HG03442 (cell line): Measurements from ENCODE around the gene ZNF618.

Experiments used
- ATAC-seq: cut with Tn5 transposase; IDR thresholded peaks from one replicate; pipeline ENCODE4 v1.9.1; 2021; ENCODE audit warnings: mild to moderate bottlenecking, moderate library complexity; ENCODE audit not compliant: unreplicated experiment

The ZNF618 gene

DNA sequence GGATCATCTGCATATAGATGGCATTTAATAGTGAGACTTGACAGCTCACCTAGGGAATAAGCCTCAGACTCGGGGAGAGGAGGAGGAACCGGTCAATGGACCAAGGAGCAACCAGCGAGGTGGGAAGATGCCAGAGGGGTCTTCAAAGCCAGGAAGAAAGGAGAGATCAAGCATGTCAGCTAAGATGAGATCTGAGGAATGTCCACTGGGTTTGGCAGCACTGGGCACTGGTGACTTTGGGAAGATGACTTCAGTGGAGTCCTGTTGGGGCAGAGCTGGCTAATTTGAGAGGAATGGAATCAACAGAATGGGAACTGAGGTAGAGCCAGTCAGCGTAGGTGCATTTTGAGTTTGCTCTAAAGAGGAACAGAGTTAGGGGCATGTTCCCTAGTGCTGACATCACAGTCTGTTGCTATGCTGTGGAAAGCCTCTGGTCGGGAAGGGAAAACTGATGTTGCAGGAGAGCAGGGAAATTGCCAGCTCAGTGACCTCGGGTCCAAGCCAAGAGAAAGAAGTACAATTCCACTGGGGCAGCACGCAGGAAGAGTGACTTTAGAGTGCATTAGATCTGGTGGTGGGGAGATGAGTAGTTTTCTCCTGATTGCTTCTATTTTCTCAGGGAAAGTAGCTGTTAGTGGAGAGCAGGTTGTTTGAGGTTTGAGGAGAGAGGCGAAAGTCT lies 56.9 kb downstream of the ZNF618 start:
- ATAC-seq = no peak

DNA sequence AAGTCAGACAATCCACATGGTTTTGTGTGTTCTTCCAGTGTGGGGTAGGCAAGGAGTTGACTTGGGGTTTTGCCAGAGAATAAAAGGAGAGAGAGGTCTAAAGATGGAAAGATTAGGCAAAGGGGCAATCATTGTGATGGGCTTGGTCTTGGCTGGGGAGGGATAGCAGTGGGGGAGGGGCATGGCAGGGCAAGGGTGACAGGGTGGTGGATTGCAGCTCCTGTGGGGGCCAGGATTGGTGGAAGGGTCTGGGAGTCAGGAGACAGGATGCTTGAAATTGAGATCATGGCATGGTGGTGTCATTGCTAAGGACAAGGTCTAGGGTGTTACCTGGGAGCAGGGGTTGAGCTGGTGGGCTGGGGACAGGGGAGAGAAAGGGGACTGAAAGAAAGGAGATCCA lies 57.6 kb downstream of the ZNF618 start:
- ATAC-seq = no peak

DNA sequence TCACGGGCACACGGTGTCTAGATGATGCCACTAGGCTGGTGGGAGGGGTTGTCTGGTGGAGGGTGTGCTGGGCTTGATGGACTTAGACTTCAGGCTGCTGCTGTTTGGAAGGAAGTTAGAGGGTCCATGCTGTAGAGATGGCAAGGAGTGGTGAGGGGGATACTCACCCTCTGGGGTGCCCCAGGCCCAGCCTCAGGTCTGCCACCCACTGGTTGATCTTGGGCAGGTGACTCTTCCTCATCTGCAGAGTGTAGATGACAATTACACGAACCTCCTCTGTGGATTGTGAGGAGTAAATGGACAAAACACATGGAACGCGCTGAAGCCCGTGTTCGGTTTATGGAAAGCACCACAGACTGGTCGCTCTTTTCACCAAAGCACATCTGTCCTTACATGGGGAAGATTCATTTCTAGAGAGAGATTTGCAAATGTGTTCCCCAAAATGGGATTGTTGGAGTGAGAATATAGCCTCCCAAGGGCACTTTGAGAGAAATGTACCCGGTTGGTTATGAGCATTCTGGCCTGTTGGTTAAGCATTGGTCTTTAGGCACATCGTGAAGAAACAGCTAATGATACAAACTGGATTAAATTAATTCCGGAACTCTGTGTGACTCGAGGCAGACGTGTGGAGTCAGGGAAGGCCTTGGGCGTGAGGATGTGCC lies 58.2 kb downstream of the ZNF618 start:
- ATAC-seq = no peak

DNA sequence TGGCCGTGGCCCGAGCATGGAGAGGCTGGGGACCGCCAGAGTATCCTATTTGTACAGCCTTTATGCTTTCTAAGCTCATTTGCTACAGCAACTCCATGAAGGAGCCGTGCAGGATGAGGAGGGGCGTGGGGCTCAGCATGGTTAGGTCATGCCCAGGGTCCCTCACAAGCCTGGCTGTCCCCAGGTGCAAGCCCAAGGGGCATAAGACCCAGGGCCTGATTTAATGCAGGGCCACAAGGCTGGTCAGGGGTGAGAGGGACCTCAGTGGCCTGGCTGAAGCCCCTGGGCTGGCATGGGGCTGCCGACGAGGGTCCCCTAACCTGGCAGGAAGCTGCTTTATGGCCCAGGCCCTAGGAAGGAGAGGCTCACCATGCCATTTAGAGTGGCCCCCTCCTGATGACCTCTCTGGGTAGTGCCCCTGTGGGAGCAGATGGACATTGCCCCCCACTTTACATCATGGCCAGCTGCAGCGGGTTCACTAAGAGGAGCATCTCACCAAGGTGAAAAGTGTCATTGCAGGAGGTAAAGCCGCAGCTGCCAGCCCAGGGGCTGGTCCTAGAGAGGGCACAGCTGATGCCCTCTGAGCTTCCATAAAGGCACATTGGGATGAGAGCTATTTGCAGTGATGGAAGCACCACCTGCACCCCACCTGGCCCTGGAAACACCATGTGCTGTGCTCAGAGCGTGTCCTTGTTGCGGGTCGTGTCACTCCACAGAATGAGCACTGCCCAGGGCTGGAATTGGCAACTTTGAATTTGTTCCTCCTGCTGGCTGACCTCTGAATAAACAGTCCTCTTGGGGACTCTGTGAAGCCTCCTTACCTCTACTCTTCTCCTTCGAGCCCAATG lies 58.9 kb downstream of the ZNF618 start:
- no peak for ATAC-seq

DNA sequence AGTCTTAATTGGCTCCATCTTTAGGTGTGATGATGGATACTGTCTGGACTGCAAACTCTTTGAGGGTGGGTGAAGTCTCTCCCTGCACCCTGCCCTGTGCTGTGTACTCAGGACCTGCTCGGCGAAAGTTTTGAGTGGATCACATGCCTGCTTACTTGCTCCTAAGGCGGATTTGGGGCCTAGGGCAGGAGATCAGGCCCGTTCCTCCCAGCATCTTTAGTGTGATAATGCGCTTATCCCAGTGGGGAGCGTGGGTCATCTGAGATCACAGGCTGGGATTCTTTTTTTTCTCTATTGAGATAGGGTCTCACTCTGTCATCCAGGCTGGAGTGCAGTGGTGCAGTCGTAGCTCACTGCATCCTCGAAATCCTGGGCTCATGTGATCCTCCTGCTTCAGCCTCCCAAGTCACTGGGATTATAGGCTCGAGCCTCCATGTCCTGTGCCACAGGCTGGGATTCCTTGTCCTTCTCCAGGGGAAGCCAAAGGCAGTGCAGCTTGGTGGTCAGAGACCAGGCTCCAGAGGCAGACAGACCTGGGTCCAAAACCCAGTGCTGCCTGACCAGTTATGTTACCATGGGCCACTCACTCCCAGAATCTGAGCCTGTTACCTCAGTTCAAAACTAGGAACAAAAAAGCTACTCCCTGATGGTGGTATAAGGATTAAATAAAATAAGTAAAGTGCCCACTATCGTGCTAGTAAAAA lies 59.7 kb downstream of the ZNF618 start:
- ATAC-seq = no peak

DNA sequence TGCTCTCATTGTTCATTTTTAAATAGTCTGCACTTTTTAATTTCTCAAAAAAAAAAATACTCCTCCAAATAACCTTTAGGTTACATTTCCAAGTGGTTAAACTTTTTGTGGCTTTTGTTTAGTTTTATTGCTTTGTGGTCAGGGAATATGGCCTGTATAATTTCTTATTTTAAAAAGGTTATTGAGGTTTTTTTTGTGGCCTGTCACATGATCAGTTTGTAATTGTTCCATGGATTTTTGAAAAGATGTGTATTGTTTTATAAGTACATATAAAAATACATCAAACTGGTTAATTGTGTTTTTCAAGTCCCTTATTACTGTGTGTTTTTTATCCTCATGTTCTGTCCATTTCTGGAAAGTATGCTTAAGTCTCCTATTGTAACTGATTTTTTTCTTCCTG lies 64.0 kb downstream of the ZNF618 start:
- ATAC-seq = no peak

DNA sequence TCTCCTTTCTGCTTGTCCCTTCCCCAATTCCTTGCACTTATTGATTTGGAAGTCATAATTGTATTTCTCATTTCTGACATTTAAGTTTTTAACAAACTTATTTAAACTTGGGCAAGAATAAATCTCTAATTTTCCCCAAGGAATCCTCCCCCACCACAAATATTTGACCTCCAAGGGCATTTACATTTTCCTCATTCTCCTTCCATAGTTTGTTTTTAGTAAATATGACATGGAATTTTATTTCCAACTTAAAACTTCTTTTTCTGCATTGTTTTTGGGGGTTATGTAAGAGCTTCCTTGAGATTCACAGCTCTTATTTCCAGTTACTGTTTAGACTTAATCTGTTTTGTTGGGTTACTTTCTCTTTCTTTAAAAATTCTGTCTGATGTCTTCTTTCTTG lies 64.9 kb downstream of the ZNF618 start:
- no peak for ATAC-seq

DNA sequence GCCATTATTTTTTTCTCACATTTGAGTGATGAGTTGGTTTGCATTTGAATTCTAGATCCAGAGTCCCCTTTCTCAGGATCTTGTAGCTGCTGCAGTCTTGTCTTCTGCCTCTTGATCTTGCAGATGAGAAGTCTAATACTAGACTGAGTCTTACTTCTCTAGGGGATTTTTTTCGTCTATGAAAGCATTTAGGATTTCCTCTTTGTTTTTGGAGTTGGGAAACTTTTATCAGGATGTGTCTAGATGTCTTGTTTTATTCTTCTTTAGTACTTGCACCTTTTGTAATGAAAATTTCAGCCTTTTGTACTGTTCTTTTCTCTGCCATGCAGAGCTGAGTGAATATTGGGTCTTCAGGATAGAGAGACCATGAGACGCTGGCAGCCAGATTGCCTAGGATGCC lies 65.4 kb downstream of the ZNF618 start:
- ATAC-seq = no peak

DNA sequence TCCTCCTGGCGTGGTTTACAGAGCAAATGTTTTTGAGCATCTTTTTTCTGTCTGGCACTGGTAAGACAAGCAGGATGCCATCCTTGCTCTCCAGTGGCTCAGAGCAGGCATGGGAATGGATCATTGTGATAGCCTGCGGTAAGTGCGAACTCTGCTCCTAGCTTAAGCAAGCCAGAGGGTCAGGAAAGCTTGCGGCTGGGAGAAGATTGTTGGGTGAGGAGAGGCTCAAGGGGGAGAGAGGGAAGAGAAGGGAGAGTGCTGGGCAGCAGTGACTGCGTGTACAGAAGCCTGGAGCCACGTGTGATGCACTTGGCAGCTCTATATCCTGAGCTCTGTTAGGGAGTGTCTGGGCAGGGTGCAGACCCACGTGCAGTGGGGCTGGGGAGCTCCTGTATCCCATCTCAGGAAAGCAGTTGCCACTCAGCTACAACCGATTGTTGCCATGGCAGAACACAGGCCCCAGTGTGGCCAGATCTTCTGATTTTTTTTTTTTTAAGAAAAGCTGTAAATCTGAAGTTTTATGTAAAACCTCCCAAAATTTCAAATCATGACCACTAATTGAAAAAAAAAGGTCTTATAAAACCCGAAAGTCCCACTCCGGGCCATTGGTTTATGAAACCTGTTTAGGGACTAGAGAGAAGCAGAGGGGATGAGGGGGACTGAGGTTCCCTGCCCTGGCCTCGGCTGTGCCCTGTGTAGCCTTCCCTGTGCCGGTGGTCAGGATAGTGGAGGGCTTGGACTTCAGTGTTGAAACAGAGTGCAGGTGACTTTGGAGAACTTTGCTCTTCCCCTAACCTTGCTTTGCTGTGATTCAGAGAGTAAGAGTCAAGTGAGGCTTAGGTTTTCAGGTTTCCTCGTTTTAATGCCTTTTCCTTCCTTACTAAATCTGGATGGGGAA lies 67.3 kb downstream of the ZNF618 start:
- ATAC-seq = no peak

DNA sequence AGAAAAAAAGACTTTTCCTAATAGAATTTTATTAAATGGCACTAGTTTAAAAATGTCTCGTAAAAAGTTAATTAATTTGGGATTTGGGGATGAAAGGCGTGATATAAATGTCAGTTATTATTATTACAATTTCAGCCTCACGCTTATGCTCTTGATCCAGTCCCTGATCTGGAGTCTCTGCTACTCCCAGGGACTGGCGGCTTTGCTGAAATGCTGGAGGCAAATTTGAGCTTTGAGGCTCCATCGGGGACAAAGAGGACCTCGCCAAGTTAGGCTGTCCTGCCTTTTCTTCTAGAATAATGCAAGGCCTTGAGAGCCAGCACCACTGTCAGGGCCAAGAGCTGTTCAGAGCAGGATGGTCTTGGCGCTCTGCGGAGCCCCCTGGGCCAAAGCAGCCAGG lies 69.7 kb downstream of the ZNF618 start:
- no peak for ATAC-seq

DNA sequence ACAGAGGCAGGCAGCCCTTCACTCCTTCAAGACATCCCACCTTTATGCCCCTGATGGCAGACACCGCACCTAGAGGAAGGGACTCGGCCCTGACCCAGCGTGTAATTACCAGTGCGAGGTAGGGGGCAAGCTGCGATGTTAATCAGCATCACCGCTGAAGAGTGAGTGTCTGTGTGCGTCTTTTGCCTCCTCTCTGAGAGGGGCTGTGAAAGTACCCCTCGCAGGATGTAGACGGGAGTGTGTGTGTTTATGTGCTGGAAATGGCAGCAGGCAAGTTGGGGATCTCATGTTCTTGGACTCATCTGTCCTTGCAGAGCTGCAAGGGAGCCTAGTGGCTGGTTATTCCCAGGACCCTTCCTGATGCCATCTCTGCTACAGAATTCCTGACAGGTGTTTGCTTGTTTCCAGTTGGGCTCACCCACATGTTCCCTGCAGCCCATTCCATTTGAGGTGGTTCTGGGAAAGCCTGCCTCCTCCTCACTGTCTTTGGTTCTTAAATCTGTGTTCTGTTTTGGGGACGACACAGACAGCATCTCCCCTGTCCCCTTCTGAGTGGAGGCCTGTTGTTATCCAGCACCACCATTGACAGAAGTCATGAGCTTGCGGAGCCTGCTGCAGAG lies 70.5 kb downstream of the ZNF618 start:
- no peak for ATAC-seq

DNA sequence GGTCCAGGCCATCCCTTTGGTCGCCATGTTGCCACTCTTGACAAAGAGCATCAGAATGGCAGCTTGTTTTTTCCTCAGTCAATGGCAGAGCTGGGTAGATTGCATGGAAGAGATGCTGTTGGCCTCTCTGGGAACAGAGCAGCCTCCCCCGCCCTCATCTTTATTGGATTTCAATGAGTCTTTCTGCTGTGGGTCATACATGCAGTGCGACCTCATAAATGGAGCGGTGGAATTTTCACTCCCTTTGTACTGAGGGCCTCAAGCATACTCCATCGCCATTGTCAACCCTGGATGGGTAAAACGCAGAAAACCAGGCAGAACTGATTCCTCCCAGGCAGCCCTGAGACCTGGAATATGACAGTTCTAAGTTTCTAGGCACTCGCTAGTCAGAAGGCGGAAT lies 71.8 kb downstream of the ZNF618 start:
- ATAC-seq = no peak

DNA sequence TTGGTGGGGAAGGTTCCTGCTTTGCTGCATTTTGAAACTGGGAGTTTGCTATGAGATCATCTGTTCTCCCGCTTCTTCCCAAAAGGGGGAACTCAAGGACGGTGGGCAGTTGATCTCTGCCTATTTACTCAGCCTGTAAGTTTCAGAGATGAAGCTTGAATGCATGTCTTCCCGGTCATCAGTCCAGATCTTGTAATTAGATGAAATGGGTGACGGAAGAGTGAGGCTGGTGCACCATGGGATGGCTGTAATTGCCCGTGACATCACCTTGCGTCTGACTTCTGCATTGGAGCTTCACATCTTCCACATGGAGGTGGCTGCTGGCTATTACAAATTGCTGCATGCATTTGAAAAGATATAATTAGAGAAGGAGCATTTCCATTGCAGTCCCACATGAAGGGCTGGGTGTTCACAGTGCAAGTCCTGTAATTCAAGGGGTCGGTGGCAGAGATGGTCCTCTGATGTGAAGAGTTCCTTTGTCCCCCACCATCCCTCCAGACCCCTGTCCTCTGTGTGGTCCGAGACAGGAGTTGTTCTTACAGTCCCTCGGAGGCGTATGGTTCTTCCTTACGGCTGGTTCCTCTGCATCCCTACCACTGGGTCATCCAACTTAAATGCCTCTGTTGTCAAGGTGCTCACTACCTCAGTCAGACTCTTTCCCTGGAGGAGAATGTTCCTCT lies 72.9 kb downstream of the ZNF618 start:
- no peak for ATAC-seq

DNA sequence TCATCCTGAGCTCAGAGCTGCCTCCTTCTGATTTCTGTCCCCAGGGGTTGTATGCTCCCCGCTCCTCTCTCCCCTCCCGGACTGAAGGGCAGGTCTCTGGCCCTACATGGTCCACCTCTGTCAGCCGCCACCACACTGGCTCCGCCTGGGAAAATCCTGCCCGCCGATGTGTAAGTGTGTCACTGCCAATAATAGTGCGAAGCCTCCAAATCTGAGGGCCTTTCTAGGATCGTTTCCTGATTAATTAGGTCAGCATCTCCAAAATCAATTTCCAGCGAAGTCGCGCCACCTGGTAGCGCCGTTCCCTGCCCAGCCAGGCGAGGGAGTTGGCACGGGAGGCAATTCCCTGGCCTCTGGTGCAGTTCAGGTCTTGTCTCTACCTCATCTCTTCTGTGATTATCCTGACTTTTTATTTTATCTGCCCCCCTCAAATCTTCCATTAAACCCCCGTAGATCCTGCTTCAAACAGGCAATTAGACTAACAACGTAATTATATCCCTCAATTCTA lies 73.5 kb downstream of the ZNF618 start:
- ATAC-seq = no peak

DNA sequence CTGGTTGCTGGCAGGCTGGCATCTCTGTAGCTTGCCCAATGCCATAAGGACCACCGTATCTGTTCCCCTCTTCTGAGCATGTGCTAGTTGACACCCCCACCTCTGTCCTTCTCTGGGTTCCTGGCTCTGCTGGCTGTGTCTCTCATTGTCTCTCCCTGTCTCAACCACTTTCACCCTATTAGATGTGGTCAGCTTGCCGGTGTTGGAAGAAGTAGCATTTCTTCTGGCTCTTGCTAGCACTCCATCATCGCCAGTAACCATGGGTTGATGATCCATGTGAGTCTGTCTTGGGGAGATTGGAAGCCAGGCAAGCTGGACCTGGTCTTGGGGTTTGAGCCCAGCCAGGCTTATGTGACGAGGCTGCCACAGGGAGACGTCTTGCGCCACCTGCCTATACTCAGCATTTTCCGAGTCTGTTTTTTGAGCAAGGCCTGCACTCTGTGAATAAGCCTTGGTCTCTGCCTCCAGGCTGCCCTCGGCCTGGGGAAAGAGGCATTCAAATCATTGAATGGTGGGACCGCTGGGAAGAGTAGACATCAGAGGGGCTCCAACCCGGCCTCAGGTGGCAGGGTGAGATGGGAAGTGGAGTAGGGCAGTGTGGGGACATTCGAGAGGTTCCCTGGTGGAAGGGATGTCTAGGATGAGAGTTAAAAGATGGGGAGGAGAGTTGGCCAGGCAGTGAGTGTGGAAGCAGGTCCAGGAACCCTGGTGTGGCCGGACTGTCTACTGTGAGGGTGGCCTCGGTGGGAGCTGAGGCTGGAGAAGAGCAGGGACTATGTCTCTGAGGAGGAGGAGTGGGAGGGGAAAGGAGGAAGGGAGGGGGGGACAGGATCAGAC lies 74.3 kb downstream of the ZNF618 start:
- ATAC-seq = no peak

DNA sequence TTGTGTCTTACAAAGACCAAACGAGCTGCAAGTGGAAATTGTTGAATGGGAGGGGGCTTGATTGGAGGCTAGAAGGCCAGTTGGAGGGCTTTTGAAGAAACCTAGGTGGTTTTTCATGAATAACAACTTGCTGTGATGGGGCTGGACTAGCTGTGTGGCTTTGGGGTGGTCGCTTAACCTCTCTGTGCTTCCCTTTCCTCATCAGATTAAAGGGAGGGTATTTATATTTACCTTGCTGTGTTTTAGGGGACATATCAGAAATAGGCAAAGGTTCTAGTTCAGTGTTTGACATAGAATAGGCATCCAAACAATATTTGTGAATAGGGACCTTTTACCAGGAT lies 74.9 kb downstream of the ZNF618 start:
- ATAC-seq = no peak

DNA sequence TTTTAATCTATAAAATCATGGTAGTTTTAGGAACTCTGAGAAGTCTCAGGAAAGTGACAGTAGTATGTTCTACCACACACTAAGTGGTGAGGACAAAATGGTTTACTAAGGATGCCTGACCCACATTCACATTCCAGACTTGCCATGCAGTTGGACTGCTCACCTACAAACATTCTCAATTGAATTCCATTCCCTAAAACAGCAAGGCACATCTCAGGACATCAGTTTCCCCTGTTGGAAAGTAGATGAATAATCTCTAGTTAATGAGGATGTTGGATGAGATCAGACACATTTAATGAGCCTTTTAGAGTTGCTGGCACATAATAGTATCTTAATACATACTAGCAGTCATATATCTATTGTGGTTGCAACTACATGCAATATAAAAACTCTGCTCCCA lies 76.6 kb downstream of the ZNF618 start:
- ATAC-seq = no peak

DNA sequence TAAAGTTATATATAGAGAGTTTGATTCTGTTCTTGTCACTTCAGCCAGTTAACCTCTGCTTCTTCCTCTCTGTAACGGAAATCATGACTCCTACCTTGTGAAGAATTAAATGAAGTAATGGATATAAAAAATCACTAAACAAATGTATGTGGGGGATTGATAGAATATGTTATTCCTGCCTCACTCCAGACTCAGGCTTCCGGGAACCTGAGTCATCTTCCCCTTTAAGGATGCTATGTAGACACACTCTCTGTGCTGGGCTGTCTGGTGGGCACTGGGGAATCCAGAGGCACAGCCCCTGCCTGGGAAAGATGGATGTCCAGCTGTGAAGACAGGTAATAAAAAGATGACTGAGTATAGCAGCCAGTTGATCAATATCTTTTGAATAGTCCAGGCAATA lies 77.4 kb downstream of the ZNF618 start:
- ATAC-seq = no peak
